ENCODE data around the gene PLCB3.

PLCB3 gene

GRCh38 chr11:64297699-64298358 is 46.5 kb downstream of the PLCB3 start:
- DNase-seq (ENCODE audit: low read depth): no peak
- TF ChIP-seq CTCF (IDR thresholded peaks at IDR 0.05; ENCODE audit: control insufficient read depth, insufficient read depth, low read depth, low read length, missing control alignments): no peak
- no peak overlapping the region for H3K4me3 ChIP-seq (ENCODE audit: control insufficient read depth, low read depth, low read length)

- TF ChIP-seq CTCF (IDR thresholded peaks at IDR 0.05; ENCODE audit: control insufficient read depth, insufficient read depth, low read depth, low read length, missing control alignments): no peak
- peak overlapping the region; percentile 18 for H3K4me3 ChIP-seq (ENCODE audit: control insufficient read depth, low read depth, low read length)
- no peak for DNase-seq (ENCODE audit: low read depth)
Measured at GRCh38 chr11:64298966-64299846, 47.9 kb downstream of the PLCB3 start.

GRCh38 chr11:64299847-64300648 is 48.7 kb downstream of the PLCB3 start, which contains the start of gene CATSPERZ:
Gene CATSPERZ (plus strand): TSS chr11:64300358. CDS start chr11:64300411, 53 bp downstream.
- no peak for DNase-seq (ENCODE audit: low read depth)
- TF ChIP-seq CTCF (IDR thresholded peaks at IDR 0.05; ENCODE audit: control insufficient read depth, insufficient read depth, low read depth, low read length, missing control alignments): no peak
- H3K4me3 ChIP-seq (ENCODE audit: control insufficient read depth, low read depth, low read length): peak within 1 kb of the TSS; percentile 28

- no peak for DNase-seq (ENCODE audit: low read depth)
- no peak overlapping the region for H3K4me3 ChIP-seq (ENCODE audit: control insufficient read depth, low read depth, low read length)
- TF ChIP-seq CTCF (IDR thresholded peaks at IDR 0.05; ENCODE audit: control insufficient read depth, insufficient read depth, low read depth, low read length, missing control alignments): no peak
Measured at GRCh38 chr11:64303109-64304031, 52.0 kb downstream of the PLCB3 start.

GRCh38 chr11:64304032-64304315 is 52.6 kb downstream of the PLCB3 start:
- TF ChIP-seq CTCF (IDR thresholded peaks at IDR 0.05; ENCODE audit: control insufficient read depth, insufficient read depth, low read depth, low read length, missing control alignments): no peak
- no peak for DNase-seq (ENCODE audit: low read depth)
- H3K4me3 ChIP-seq (ENCODE audit: control insufficient read depth, low read depth, low read length): peak overlapping the region; percentile 64; the same call in 1 of the 2 replicates
